M059J (cell line): ENCODE results near the gene ELOVL1. TPM values are rescaled to one million over a fixed set of nuclear protein-coding genes. Genes with fewer than 3 reads are reported as not detected.
A peak's percentile ranks its signal among the peaks of the same experiment; 100 is the strongest.

ENCODE experiments used
- DNase-seq: peaks from one replicate; pipeline ENCODE4 v3.0.0-alpha.2; 2012; ENCODE audit warnings: low read depth
- total RNA-seq: library from RNA; depleted of rRNA; stranded (reverse); fragments of >200 nt; shearing (Covaris generic); gene quantifications from 2 replicates; pipeline ENCODE4 v1.2.3, GENCODE V29; 2014; rRNA removed

Gene ELOVL1
- total RNA-seq, 1 experiment from 2014 or later = 152 TPM

GRCh38 chr1:43327549-43328292, 40.1 kb downstream of the ELOVL1 start:
- peak; percentile 39 for DNase-seq

- no peak for DNase-seq
Measured at GRCh38 chr1:43325381-43325780, 42.4 kb downstream of the ELOVL1 start.

- no peak for DNase-seq
Measured at GRCh38 chr1:43324810-43325209, 43.0 kb downstream of the ELOVL1 start.

GRCh38 chr1:43322506-43322905, 45.3 kb downstream of the ELOVL1 start:
- DNase-seq = no peak

GRCh38 chr1:43321331-43321891, 46.4 kb downstream of the ELOVL1 start:
- DNase-seq = peak; percentile 52

- no peak for DNase-seq
Measured at GRCh38 chr1:43319766-43320165, 48.0 kb downstream of the ELOVL1 start.

GRCh38 chr1:43319288-43319687, 48.5 kb downstream of the ELOVL1 start:
- no peak for DNase-seq

GRCh38 chr1:43318831-43319230, 49.0 kb downstream of the ELOVL1 start:
- DNase-seq = peak; percentile 24

- DNase-seq = no peak
Measured at GRCh38 chr1:43317817-43318471, 49.9 kb downstream of the ELOVL1 start.

- no peak for DNase-seq
Measured at GRCh38 chr1:43316738-43317520, 50.9 kb downstream of the ELOVL1 start.

GRCh38 chr1:43315963-43316737, 51.7 kb downstream of the ELOVL1 start:
- no peak for DNase-seq

- DNase-seq = no peak
Measured at GRCh38 chr1:43315481-43315880, 52.3 kb downstream of the ELOVL1 start.

GRCh38 chr1:43314233-43314632, 53.6 kb downstream of the ELOVL1 start:
- no peak for DNase-seq

- no peak for DNase-seq
Measured at GRCh38 chr1:43313771-43314170, 54.0 kb downstream of the ELOVL1 start.

Other genes starting within 250 kb of the ELOVL1 start
- gene EBNA1BP2, start 195.7 kb downstream of the ELOVL1 start, total RNA-seq = 150 and 165 TPM in 2 replicates
- gene CFAP57, start 195.7 kb downstream of the ELOVL1 start, total RNA-seq = 0.67 TPM in 1 of 2 replicates, not detected in the other
- not detected in 2 replicates for gene TMEM125, start 98.0 kb downstream of the ELOVL1 start, total RNA-seq
- gene C1orf210, start 82.4 kb downstream of the ELOVL1 start, total RNA-seq = not detected in 2 replicates
- gene TIE1, start 67.0 kb downstream of the ELOVL1 start, total RNA-seq = 2.0 and 3.3 TPM in 2 replicates
- not detected in 2 replicates for gene MPL, start 30.2 kb downstream of the ELOVL1 start, total RNA-seq
- 273 and 274 TPM in 2 replicates for gene CDC20, start 9.0 kb downstream of the ELOVL1 start, total RNA-seq
- gene MED8, start 21.8 kb upstream of the ELOVL1 start, total RNA-seq = 113 and 121 TPM in 2 replicates
- gene SZT2, start 21.9 kb upstream of the ELOVL1 start, total RNA-seq = 9.4 and 15.2 TPM in 2 replicates
- 43.7 and 50.9 TPM in 2 replicates for gene HYI, start 85.9 kb upstream of the ELOVL1 start, total RNA-seq
- 17.0 and 31.1 TPM in 2 replicates for gene PTPRF, start 162.9 kb upstream of the ELOVL1 start, total RNA-seq